ENCODE results near the gene UNKL. TPM values are rescaled to one million over a fixed set of nuclear protein-coding genes. Genes with fewer than 3 reads are reported as not detected.

UNKL gene
- total RNA-seq, 1 experiment from 2014 or later: 18.8 TPM

DNA sequence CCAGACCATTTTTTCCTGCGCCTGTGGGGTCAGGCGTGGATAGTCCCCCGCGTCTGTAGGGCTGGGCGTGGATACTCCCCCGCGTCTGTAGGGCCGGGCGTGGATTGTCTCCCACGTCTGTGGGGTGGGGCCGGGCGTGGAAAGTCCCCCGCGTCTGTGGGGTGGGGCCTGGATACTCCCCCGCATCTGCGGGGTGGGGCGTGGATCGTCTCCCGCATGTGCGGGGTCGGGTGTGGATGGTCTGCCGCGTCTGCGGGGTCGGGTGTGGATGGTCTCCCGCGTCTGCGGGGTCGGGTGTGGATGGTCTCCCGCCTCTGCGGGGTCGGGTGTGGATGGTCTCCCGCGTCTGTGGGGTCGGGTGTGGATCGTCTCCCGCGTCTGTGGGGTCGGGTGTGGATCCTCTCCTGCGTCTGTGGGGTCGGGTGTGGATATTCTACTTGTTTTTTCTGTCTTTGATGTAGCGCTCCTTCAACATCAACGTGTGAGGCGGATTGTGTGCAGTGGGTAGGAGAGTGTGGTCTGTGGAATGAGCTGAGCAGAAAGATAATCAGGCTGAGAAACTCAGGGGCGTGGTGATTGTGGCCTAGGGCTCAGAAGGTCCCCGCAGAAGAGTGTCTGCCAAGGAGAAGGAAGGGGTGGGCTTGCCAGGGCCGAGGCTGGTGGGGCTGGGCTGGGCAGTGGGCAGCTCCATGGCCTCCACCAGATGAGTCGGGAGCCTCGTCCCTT, 59.5 kb downstream of the UNKL start:
- peaks cover 81% of the 10 kb centered on the region for H3K79me2 ChIP-seq (ENCODE audit: low read length)
- H3K9ac ChIP-seq (ENCODE audit: low read length): no peak overlapping the region
- peaks cover 9% of the 10 kb centered on the region; the same call in 1 of the 2 replicates for H3K4me1 ChIP-seq (ENCODE audit: insufficient read depth, low read length)
- H3K4me2 ChIP-seq (ENCODE audit: low read length): no peak overlapping the region
- no peak overlapping the region for H2AFZ ChIP-seq (ENCODE audit: low read length)
- H3K9me3 ChIP-seq (ENCODE audit: low read length): no peaks in the 10 kb centered on the region
- no peak for ATAC-seq
- no peak overlapping the region for H3K27ac ChIP-seq (ENCODE audit: low read length)
- no peaks in the 10 kb centered on the region for H4K20me1 ChIP-seq (ENCODE audit: low read length)
- H3F3A ChIP-seq (ENCODE audit: low read length, unreplicated experiment): no peaks in the 10 kb centered on the region
- no peak overlapping the region for H3K4me3 ChIP-seq (ENCODE audit: low read length)
- peaks cover 2% of the 10 kb centered on the region; the same call in 1 of the 2 replicates for H3K36me3 ChIP-seq (ENCODE audit: low read depth, low read length)
- no peak for DNase-seq
- CTCF ChIA-PET: no interaction called here
- no TSS peak for BruUV-seq (replicated peaks)
- intact Hi-C loops (cut with micrococcal nuclease): no loop called here
- no peaks in the 10 kb centered on the region for H3K27me3 ChIP-seq (ENCODE audit: low read length)
- no peaks in the 10 kb centered on the region for H3K9me2 ChIP-seq (replicated peaks; ENCODE audit: low read length)
- POLR2A ChIA-PET (ENCODE audit: unreplicated experiment): interaction anchor here (0.5 kb wide), 1 partner anchor 12 kb away, joined by 15 read pairs; no protein-coding TSS in a partner anchor
- TF ChIP-seq EZH2phosphoT487 (IDR thresholded peaks at IDR 0.05; ENCODE audit: borderline replicate concordance, low read length): no peak
- TF ChIP-seq, protein P1, sequence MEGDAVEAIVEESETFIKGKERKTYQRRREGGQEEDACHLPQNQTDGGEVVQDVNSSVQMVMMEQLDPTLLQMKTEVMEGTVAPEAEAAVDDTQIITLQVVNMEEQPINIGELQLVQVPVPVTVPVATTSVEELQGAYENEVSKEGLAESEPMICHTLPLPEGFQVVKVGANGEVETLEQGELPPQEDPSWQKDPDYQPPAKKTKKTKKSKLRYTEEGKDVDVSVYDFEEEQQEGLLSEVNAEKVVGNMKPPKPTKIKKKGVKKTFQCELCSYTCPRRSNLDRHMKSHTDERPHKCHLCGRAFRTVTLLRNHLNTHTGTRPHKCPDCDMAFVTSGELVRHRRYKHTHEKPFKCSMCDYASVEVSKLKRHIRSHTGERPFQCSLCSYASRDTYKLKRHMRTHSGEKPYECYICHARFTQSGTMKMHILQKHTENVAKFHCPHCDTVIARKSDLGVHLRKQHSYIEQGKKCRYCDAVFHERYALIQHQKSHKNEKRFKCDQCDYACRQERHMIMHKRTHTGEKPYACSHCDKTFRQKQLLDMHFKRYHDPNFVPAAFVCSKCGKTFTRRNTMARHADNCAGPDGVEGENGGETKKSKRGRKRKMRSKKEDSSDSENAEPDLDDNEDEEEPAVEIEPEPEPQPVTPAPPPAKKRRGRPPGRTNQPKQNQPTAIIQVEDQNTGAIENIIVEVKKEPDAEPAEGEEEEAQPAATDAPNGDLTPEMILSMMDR (conservative IDR thresholded peaks at IDR 0.05; ENCODE audit: low read depth, low read length): no peak
- TF ChIP-seq EZH2 (IDR thresholded peaks at IDR 0.05; ENCODE audit: low read length, unreplicated experiment): no peak

DNA sequence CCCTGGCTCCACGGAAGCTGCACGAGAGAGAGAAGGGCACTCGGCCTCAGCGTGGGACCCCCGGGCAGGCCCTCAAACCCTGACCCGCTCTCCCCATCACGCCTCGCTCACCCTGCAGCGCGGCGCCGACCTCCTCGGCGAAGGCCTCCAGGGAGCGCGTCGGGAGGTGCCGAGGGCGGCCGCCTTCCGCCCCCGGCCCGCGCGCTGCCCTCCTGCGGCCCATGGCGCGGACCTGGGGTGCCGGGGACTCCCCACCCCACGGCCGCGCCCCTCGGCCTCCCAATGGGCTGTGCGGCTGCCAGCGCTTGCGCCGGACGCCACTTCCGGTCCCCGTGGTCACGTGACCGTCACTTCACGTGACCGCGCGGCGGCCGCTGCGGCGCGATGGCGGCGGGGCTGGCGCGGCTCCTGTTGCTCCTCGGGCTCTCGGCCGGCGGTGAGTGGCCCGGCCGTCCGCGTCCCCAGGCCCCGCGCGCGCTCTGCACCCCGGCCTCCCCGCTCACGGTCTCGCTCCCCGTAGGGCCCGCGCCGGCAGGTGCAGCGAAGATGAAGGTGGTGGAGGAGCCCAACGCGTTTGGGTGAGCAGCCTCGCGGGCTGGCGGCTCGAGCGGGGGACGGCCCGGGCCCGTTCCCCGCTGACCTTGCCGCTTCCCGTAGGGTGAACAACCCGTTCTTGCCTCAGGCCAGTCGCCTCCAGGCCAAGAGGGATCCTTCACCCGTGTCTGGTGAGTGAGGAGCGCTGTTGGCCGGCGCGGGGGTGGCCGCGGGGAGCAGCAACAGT, 62.7 kb downstream of the UNKL start, which contains the start of the genes GNPTG and TSR3:
Gene GNPTG, plus strand, starts transcription at position 350 of the 781 bp plus-strand sequence. Its CDS starts 35 bp downstream, at position 385.
Gene TSR3, minus strand, starts transcription at position 297 of the 781 bp plus-strand sequence. Its CDS starts 74 bp downstream, at position 223.
- ATAC-seq (peak; percentile 63), DNase-seq (peak; percentile 79)
- ChIA-PET POLR2A (ENCODE audit: unreplicated experiment) (no interaction called here), CTCF (no interaction called here)
- no peaks in the 10 kb centered on the region; the same call in 1 of the 2 replicates for H3K4me1 ChIP-seq (ENCODE audit: insufficient read depth, low read length)
- H3K79me2 ChIP-seq (ENCODE audit: low read length): peaks cover 58% of the 10 kb centered on the region
- H3K4me2 ChIP-seq (ENCODE audit: low read length): peak within 1 kb of the TSS; percentile 97
- no peaks in the 10 kb centered on the region for H4K20me1 ChIP-seq (ENCODE audit: low read length)
- intact Hi-C loops (cut with micrococcal nuclease): no loop called here
- H2AFZ ChIP-seq (ENCODE audit: low read length): peak within 1 kb of the TSS; percentile 74
- H3K4me3 ChIP-seq (ENCODE audit: low read length): peak within 1 kb of the TSS; percentile 98
- H3K9me2 ChIP-seq (replicated peaks; ENCODE audit: low read length): no peaks in the 10 kb centered on the region
- TF ChIP-seq, protein P1 (conservative IDR thresholded peaks at IDR 0.05; ENCODE audit: low read depth, low read length): no peak
- TF ChIP-seq EZH2 (IDR thresholded peaks at IDR 0.05; ENCODE audit: low read length, unreplicated experiment) (no peak), EZH2phosphoT487 (IDR thresholded peaks at IDR 0.05; ENCODE audit: borderline replicate concordance, low read length) (no peak)
- no peaks in the 10 kb centered on the region for H3K9me3 ChIP-seq (ENCODE audit: low read length)
- H3K27ac ChIP-seq (ENCODE audit: low read length): no peak within 1 kb of the TSS
- H3K27me3 ChIP-seq (ENCODE audit: low read length): no peaks in the 10 kb centered on the region
- H3K36me3 ChIP-seq (ENCODE audit: low read depth, low read length): no peaks in the 10 kb centered on the region
- peak within 1 kb of the TSS; percentile 88 for H3K9ac ChIP-seq (ENCODE audit: low read length)
- no TSS peak for BruUV-seq (replicated peaks)
- no peaks in the 10 kb centered on the region for H3F3A ChIP-seq (ENCODE audit: low read length, unreplicated experiment)
